Left colon (tissue), 2 donors: ENCODE results near the gene FAM89B. TPM values are rescaled to one million over a fixed set of nuclear protein-coding genes. Genes with fewer than 3 reads are reported as not detected.

Experiments
- ATAC-seq: fragments of 200-7000 bp; cut with Tn5 transposase; one replicate; pipeline ENCODE4 v1.9.1; 2020; ENCODE audit warnings: mild to moderate bottlenecking, moderate library complexity
- DNase-seq, 2 donors: peaks; one replicate each; pipeline ENCODE4 v3.0.0-alpha.2; 2020
- intact Hi-C, 2 donors: fragments of 100-400 bp; cut with DNase I in 1 of 2; cut with micrococcal nuclease in 1 of 2; formaldehyde crosslinking; loops; one replicate each; pipeline versions ENCODE4 v1.11.2 to v1.14.0; 2022; cut with DNase I, micrococcal nuclease
- total RNA-seq, 2 donors: library from RNA; stranded (reverse); fragmentation: NEBNext Ultra II Directional; extraction: Animal tissue kit (Norgen Biotek cat#: 25700); gene quantifications; one replicate each; pipeline ENCODE4 v1.2.1, GENCODE V29; 2021
- donor health status: DM: no; HTN: no; CAD: no.
- donor health status: DM: yes; HTN: yes; CAD: no.

FAM89B gene
- total RNA-seq, 2 donors from 2014 or later, result 24.4 to 33.8 TPM

- ATAC-seq (peak; percentile 39), DNase-seq (peak in 1 of 2 donors; percentile 47)
- intact Hi-C loops, result no loop called here
Observed at GRCh38 chr11:65595543-65596281, 23.4 kb downstream of the FAM89B start, which contains the start of gene KCNK7. Gene KCNK7 (minus strand): TSS chr11:65595800. CDS start chr11:65595772, 28 bp downstream.

- intact Hi-C loops, result no loop called here
- ATAC-seq (no peak), DNase-seq (no peak)
Observed at GRCh38 chr11:65596520-65596919, 24.2 kb downstream of the FAM89B start.

- ATAC-seq (no peak), DNase-seq (no peak)
- intact Hi-C loops, result no loop called here
Observed at GRCh38 chr11:65598258-65598699, 25.9 kb downstream of the FAM89B start.

- intact Hi-C loops, result no loop called here
- DNase-seq (no peak), ATAC-seq (no peak)
Observed at GRCh38 chr11:65599216-65599954, 27.0 kb downstream of the FAM89B start.

- intact Hi-C loops, result no loop called here
- ATAC-seq, result no peak
- no peak for DNase-seq
Observed at GRCh38 chr11:65599955-65600246, 27.6 kb downstream of the FAM89B start.

GRCh38 chr11:65604258-65604657 lies 31.9 kb downstream of the FAM89B start:
- ATAC-seq (no peak), DNase-seq (no peak)
- intact Hi-C loops, result no loop called here

- ATAC-seq (peak; percentile 97), DNase-seq (peak; percentile 89 to 91)
- intact Hi-C loops, result no loop called here
Observed at GRCh38 chr11:65606876-65607613, 34.7 kb downstream of the FAM89B start.

GRCh38 chr11:65607614-65608426 lies 35.5 kb downstream of the FAM89B start:
- intact Hi-C loops, result no loop called here

GRCh38 chr11:65609229-65609628 lies 36.9 kb downstream of the FAM89B start:
- intact Hi-C loops, result no loop called here
- ATAC-seq, result no peak
- no peak for DNase-seq

More at GRCh38 chr11:65607614-65608426, 35.5 kb downstream of the FAM89B start:
- DNase-seq (no peak), ATAC-seq (no peak)

GRCh38 chr11:65609665-65610064 lies 37.3 kb downstream of the FAM89B start:
- ATAC-seq (no peak), DNase-seq (no peak)
- intact Hi-C loops, result no loop called here

- no peak for ATAC-seq
- DNase-seq, result no peak
- intact Hi-C loops, result no loop called here
Observed at GRCh38 chr11:65610404-65610803, 38.1 kb downstream of the FAM89B start.

GRCh38 chr11:65611028-65611757 lies 38.9 kb downstream of the FAM89B start:
- ATAC-seq (no peak), DNase-seq (no peak)
- intact Hi-C loops, result no loop called here

GRCh38 chr11:65611758-65612603 lies 39.6 kb downstream of the FAM89B start:
- ATAC-seq (no peak), DNase-seq (no peak)
- intact Hi-C loops, result no loop called here

GRCh38 chr11:65612691-65613090 lies 40.4 kb downstream of the FAM89B start:
- ATAC-seq, result no peak
- DNase-seq, result no peak
- intact Hi-C loops, result no loop called here

GRCh38 chr11:65613091-65613928 lies 41.0 kb downstream of the FAM89B start:
- peak in 1 of 2 donors; percentile 50 for DNase-seq
- no peak for ATAC-seq
- intact Hi-C loops, result no loop called here

- DNase-seq (peak; percentile 100), ATAC-seq (peak; percentile 69)
- intact Hi-C loops, result no loop called here
Observed at GRCh38 chr11:65615229-65615949, 43.1 kb downstream of the FAM89B start, which contains the start of gene PCNX3. Gene PCNX3 (plus strand): TSS chr11:65615776. CDS start chr11:65616312, 536 bp downstream.
